Spinal cord (tissue), 10 donors: ENCODE measurements around the gene CUEDC1. TPM values are rescaled to one million over a fixed set of nuclear protein-coding genes. Genes with fewer than 3 reads are reported as not detected.

ENCODE experiments used
- DNase-seq, 6 donors: peaks; one replicate each; pipeline versions ENCODE4 v3.0.0 to v3.0.0-alpha.2; 2013 to 2015; ENCODE audit warnings: low spot score in 6 of 6, low read depth in 4 of 6
- H3K27ac ChIP-seq: one replicate; pipeline ENCODE4 v1.5.1; 2013; ENCODE audit warnings: low read depth, low read length, control low read depth
- H3K27me3 ChIP-seq: one replicate; pipeline ENCODE4 v1.6.1; 2013; ENCODE audit warnings: low read length; ENCODE audit not compliant: control insufficient read depth, insufficient read depth
- H3K36me3 ChIP-seq: one replicate; pipeline ENCODE4 v1.6.1; 2013; ENCODE audit warnings: low read length; ENCODE audit not compliant: control insufficient read depth, insufficient read depth
- H3K4me1 ChIP-seq: one replicate; pipeline ENCODE4 v1.6.1; 2013; ENCODE audit warnings: low read length; ENCODE audit not compliant: control insufficient read depth, insufficient read depth
- H3K4me3 ChIP-seq: one replicate; pipeline ENCODE4 v1.5.1; 2013; ENCODE audit warnings: low read depth, low read length, control low read depth
- H3K9me3 ChIP-seq: one replicate; pipeline ENCODE4 v1.6.1; 2013; ENCODE audit warnings: low read length; ENCODE audit not compliant: control insufficient read depth, insufficient read depth
- WGBS: methylation state at CpG from one replicate; pipeline ENCODE4 v1.1.5; 2013; ENCODE audit warnings: missing lambda C conversion rate; ENCODE audit not compliant: insufficient coverage; 5-methylcytosine and 5-hydroxymethylcytosine counted together
- polyA plus RNA-seq, 2 donors: library from polyadenylated mRNA; unstranded; fragments of 120-200 nt; gene quantifications; one replicate each; pipeline ENCODE4 v1.2.1, GENCODE V29; 2013; ENCODE audit not compliant: insufficient read length in 2 of 2
- total RNA-seq, 2 donors: library from RNA; depleted of rRNA in 1 of 2; stranded (reverse); fragments of 120-200 nt in 1 of 2; fragments of >200 nt in 1 of 2; gene quantifications; one replicate each; pipeline versions ENCODE4 v1.2.3 to v1.2.4, GENCODE V29; 2013 to 2014
- donor health status: healthy.

CUEDC1 gene
- total and polyA plus RNA-seq, 4 donors = 14.0 to 111 (median 63.8) TPM

DNA sequence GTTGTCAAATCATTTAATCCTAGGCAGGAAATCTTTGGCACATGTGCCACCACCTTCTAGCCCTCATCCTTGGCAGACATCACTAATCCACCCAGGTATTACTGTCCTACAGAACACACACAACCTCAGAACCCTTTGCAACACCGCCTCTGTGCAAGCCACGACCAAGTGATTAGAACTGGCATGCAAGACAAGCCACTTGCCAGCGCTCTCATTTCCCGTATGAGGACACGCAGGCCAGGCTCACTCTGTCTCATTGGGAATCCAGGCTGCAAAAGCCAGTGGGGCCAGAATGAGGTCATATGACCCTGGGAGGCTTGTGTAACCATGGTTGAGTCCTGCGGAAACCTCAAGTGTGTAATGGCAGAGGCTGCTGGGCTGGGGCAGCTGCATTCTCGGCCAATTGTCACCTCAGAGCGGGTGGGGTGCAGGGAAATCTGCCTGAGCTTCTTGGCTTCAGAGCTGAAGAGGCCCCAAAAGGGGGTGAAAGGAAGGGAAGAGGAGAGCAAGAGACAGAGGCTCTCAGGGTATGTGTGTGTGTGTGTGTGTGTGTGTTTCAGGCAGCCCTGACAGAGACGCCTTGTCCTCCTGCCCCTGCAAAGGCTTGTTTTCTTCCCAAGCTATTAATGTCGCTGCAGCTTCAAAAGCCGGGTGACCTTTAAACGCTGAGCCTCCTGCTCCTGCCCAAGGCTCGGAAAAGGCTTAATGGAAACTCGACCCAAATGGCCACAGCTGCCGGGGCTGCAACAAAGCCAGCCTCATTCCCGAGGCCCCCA, 62.2 kb downstream of the CUEDC1 start:
- Histone ChIP-seq H3K36me3 (peaks cover 3% of the 10 kb centered on the region), H3K4me1 (peaks cover 82% of the 10 kb centered on the region), H3K4me3 (peak overlapping the region; percentile 18), H3K27me3 (no peaks in the 10 kb centered on the region), H3K27ac (peak overlapping the region; percentile 99), H3K9me3 (no peaks in the 10 kb centered on the region)
- WGBS = 12% methylated on average over 16 of the region's 16 CpGs
- peak in 5 of 6 donors; percentile 80 to 94 (median 86) for DNase-seq

DNA sequence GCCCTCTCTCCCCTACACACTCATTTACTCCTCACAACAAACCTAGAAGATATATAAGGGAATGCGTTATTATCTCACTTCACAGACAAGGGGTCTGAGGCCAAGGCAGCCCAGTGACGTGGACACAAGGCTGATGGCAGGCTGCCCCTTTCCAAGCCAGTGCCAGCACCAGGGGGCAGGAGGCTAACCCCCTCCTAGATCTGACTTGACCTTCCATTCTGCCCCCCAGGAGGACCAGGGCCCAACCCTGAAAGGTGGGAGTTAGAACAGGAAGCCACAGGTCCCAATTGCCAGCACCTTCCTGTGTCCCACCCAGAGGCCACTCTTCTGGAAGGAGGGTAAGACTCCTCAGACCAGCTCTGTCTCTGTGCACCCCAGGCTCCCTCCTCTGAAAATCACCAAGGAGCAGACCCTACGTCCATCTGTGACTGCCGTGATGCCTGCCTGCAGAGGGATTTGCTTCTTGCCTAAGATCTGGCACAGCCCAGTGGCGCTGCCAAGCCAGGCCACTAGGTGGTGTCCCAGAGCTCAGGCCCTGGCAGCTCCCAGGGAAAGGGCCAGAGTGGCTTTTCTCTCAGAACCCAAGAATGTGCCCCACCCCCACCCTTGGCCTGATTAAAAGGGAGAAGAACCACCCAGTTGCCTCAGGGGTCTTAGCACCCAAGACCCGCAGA, 62.9 kb downstream of the CUEDC1 start:
- WGBS = 36% methylated on average over 6 of the region's 6 CpGs
- Histone ChIP-seq H3K27ac (peak overlapping the region; percentile 99), H3K4me3 (no peak overlapping the region), H3K36me3 (peaks cover 3% of the 10 kb centered on the region), H3K4me1 (peaks cover 77% of the 10 kb centered on the region), H3K27me3 (no peaks in the 10 kb centered on the region), H3K9me3 (no peaks in the 10 kb centered on the region)
- peak in 4 of 6 donors; percentile 64 to 91 (median 76) for DNase-seq

DNA sequence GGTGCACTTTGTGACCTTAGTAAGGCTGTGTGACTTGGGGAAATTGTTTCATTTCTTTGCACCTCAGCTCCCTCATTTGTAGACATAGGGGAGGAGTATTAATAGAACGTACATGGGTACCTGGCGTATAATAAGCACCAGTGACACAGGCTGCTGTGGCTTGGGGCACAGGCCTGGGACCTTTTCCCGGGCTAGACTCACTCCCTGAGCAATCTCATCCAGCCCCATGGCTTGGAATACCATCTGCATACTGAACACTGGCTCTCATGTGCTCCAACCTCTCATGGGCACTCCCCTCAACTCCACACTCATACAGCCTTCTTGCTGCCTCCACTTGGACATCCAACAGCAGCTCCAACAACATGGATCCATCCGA, 64.4 kb downstream of the CUEDC1 start:
- Histone ChIP-seq H3K9me3 (no peaks in the 10 kb centered on the region), H3K4me3 (no peak overlapping the region), H3K36me3 (peaks cover 3% of the 10 kb centered on the region), H3K4me1 (peaks cover 75% of the 10 kb centered on the region), H3K27ac (no peak overlapping the region), H3K27me3 (no peaks in the 10 kb centered on the region)
- WGBS = 76% methylated on average over 3 of the region's 4 CpGs
- no peak for DNase-seq

DNA sequence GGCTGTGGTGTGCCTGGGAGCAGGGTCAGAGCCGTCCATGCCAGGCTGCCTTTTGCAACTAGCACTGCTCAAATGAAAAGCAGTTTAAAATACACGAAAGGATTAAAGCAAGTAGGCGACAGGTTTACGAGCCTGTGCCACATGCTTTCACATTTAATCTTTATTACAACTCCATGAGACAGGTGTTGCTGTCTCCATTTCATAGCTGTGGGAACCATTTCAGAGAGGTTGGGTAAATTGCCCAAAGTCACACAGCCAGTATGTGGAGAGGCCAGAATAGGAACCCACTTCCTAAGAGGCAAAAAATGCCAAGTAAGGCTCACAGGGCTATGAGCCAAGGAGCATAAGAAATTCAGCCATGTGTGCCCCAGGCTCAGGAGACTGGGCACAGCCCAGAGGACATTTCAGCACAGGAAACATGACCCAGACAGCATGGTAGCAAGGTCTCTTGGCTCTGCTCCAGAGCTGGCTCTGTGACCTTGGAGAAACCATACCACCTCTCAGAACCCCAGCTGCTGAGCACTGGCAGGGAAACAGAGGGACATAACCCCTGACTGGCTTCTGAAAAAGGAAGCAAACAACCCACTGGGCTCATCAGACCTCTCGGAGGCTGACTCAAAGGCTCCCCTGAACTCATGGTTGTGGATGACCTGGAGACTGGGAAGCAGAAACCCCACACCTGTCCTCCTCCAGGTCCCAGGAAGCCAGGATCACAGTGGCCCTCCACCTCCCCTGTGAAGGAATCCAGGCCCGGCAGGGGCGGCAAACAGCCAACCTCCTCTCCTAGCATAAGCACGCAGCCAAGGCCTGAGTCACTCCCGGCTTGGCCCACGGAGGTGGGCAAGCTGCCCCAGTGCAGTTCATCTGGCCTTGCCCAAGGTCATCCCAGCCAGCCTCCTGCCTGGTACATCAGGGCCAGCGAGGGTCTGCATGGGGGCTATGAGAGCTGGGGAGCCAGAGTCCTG, 65.0 kb downstream of the CUEDC1 start:
- no peak overlapping the region for H3K4me3 ChIP-seq
- peaks cover 7% of the 10 kb centered on the region for H3K36me3 ChIP-seq
- H3K4me1 ChIP-seq = peaks cover 69% of the 10 kb centered on the region
- no peaks in the 10 kb centered on the region for H3K9me3 ChIP-seq
- no peak overlapping the region for H3K27ac ChIP-seq
- no peaks in the 10 kb centered on the region for H3K27me3 ChIP-seq
- peak in 1 of 6 donors; percentile 61 for DNase-seq
- 62% methylated on average over 11 of the region's 11 CpGs for WGBS

DNA sequence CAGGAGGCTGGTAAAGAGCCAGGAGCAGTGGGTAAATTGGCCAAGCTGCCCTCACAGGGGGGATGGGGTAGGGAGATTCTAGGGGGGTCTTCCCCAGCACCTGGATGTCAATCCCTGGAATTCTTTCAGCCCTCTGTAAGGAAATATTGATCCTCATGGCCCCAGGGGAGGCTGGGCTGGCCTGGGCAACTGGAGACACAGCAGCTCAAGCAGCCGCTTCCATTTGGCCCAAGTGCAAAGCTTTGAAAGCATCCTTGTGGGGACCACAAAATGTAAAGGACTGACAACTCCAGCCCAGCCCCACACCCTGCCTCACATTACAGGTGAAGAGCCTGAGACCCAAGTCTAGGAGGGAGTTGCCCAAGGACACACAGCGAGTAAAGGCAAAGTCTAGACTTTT, 66.0 kb downstream of the CUEDC1 start:
- H3K27ac ChIP-seq = no peak overlapping the region
- no peak for DNase-seq
- H3K36me3 ChIP-seq = peaks cover 17% of the 10 kb centered on the region
- 50% methylated on average over 1 of the region's 2 CpGs for WGBS
- H3K4me3 ChIP-seq = no peak overlapping the region
- H3K9me3 ChIP-seq = no peaks in the 10 kb centered on the region
- H3K4me1 ChIP-seq = peaks cover 60% of the 10 kb centered on the region
- no peaks in the 10 kb centered on the region for H3K27me3 ChIP-seq

DNA sequence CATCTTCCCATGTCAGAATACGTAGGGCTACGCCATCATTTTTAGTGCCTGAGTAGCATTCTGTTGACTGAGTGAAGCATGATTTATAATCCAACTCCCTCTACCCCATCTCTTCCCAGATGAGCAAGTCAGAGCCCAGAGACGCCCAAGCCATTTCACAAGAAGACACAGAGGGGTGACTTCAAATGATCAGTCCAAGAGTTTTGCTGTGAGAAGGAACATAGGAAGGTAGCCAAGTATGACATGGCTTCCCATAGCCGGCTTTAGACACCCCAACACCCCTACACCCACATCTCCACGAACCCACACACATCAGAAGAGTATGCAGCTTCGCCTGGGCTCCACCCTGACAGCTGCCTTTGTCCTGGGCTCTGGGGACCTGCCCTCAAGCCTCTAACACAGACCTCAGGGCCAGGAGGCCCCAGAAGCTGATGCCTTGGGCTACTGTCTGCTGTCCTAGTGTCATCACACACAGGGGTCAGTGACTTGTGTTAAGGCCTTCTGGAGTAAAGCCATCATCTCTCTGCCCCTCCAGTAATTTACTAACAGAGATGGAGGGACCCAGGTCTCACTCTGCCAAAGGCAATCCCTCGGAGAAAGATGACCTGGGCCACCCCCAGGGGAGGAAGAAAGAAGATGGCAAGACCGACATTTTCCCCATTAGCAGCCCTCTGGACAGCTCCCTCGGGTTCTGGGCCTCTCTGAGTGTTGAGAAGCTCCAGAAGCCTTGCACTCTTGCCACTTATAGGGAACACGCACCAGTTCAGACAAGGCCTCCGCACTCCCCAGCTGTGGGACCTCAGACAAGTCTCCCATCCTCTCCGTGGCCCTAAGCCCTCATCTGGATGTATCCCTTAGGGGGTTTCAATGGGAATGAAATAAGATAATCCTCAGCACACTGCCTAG, 66.6 kb downstream of the CUEDC1 start:
- no peaks in the 10 kb centered on the region for H3K9me3 ChIP-seq
- H3K27me3 ChIP-seq = no peaks in the 10 kb centered on the region
- DNase-seq = no peak
- H3K27ac ChIP-seq = no peak overlapping the region
- WGBS = 91% methylated on average over 4 of the region's 12 CpGs
- no peak overlapping the region for H3K4me3 ChIP-seq
- peaks cover 23% of the 10 kb centered on the region for H3K36me3 ChIP-seq
- H3K4me1 ChIP-seq = peaks cover 56% of the 10 kb centered on the region

DNA sequence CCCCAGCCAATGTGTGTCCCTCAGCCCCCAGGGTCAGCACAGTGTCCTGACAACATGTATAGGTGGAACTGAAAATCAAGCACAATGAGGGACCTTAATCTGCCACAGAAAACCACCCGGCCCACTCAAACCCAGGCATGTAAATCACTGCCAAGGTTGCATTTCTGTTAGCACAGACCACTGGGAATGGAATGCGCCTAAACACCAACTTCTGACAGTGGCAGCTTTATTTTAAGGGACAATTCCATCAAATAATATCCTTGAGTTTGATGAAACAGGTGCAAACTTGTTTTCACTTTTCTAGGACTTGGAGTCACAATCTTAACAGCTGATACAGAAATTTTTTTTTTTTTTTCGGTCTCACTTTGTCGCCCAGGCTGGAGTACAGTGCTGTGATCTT, 68.1 kb downstream of the CUEDC1 start:
- peaks cover 25% of the 10 kb centered on the region for H3K36me3 ChIP-seq
- 81% methylated on average over 4 of the region's 4 CpGs for WGBS
- peaks cover 46% of the 10 kb centered on the region for H3K4me1 ChIP-seq
- H3K27me3 ChIP-seq = no peaks in the 10 kb centered on the region
- no peak overlapping the region for H3K4me3 ChIP-seq
- DNase-seq = no peak
- no peak overlapping the region for H3K27ac ChIP-seq
- no peaks in the 10 kb centered on the region for H3K9me3 ChIP-seq

DNA sequence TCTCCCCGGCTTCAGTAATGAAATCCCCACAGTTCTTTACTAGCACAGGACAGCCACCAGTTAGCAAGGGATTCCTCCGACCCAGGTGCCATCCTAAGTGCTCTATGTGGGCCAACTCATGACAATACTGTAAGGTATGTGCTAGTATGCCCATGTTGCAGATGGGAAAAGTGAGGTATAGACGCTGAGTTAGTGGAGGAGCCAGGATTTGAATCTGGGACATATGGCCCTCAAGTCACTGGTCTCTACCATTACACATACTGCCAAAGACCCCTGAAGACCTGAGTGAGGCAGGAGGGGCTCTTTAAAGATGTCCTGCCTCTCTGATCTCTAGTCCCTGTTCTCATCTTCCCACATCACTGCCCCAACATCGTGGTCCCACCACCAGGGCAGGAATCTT, 69.2 kb downstream of the CUEDC1 start:
- 90% methylated on average over 2 of the region's 4 CpGs for WGBS
- Histone ChIP-seq H3K36me3 (peaks cover 29% of the 10 kb centered on the region), H3K9me3 (no peaks in the 10 kb centered on the region), H3K4me1 (peaks cover 46% of the 10 kb centered on the region), H3K27me3 (no peaks in the 10 kb centered on the region), H3K4me3 (no peak overlapping the region), H3K27ac (no peak overlapping the region)
- DNase-seq = no peak
